MM.1S (cell line): ENCODE measurements around the gene GDF7.
A peak's percentile ranks its signal among the peaks of the same experiment; 100 is the strongest.

ENCODE experiments used
- DNase-seq: peaks from one replicate; pipeline ENCODE4 v3.0.0-alpha.2; 2015
- H2AFZ ChIP-seq: fragments of 300-600 bp; sonication (generic); 2 replicates; pipeline ENCODE4 v1.6.0; 2016; ENCODE audit warnings: antibody characterized with exemption, low read length
- H3F3A ChIP-seq: fragments of 300-600 bp; sonication (generic); 2 replicates; pipeline ENCODE4 v1.6.1; 2016; ENCODE audit warnings: mild to moderate bottlenecking, antibody characterized with exemption, low read length, moderate library complexity, mixed read lengths; ENCODE audit not compliant: insufficient read depth
- H3K27ac ChIP-seq: fragments of 300-600 bp; sonication (generic); 2 replicates; pipeline ENCODE4 v1.5.1; 2016; ENCODE audit warnings: mild to moderate bottlenecking, low read length
- H3K27me3 ChIP-seq: fragments of 300-600 bp; sonication (generic); replicated peaks from 2 replicates; pipeline ENCODE4 v1.6.0; 2016; ENCODE audit warnings: low read length; ENCODE audit not compliant: insufficient read depth
- H3K36me3 ChIP-seq: fragments of 300-600 bp; sonication (generic); replicated peaks from 2 replicates; pipeline ENCODE4 v1.6.1; 2016; ENCODE audit warnings: mild to moderate bottlenecking, low read length, mixed read lengths; ENCODE audit not compliant: insufficient read depth
- H3K4me1 ChIP-seq: fragments of 300-600 bp; sonication (generic); 2 replicates; pipeline ENCODE4 v1.6.1; 2016; ENCODE audit warnings: low read length, mixed read lengths
- H3K4me2 ChIP-seq: fragments of 300-600 bp; sonication (generic); 2 replicates; pipeline ENCODE4 v1.6.0; 2016; ENCODE audit warnings: low read depth, low read length
- H3K4me3 ChIP-seq: fragments of 300-600 bp; sonication (generic); 2 replicates; pipeline ENCODE4 v1.5.1; 2016; ENCODE audit warnings: low read length, mixed read lengths
- H3K79me2 ChIP-seq: fragments of 300-600 bp; sonication (generic); 2 replicates; pipeline ENCODE4 v1.6.1; 2016; ENCODE audit warnings: mixed run types, low read length, mixed read lengths
- H3K9ac ChIP-seq: fragments of 300-600 bp; sonication (generic); 2 replicates; pipeline ENCODE4 v1.6.1; 2016; ENCODE audit warnings: low read length, mixed read lengths
- H3K9me2 ChIP-seq: fragments of 300-600 bp; sonication (generic); replicated peaks from 2 replicates; pipeline ENCODE4 v1.6.1; 2016; ENCODE audit warnings: mild to moderate bottlenecking, low read length, mixed read lengths; ENCODE audit not compliant: insufficient read depth
- H3K9me3 ChIP-seq: fragments of 300-600 bp; sonication (generic); replicated peaks from 2 replicates; pipeline ENCODE4 v1.6.1; 2016; ENCODE audit warnings: mild to moderate bottlenecking, low read length, mixed read lengths; ENCODE audit not compliant: insufficient read depth
- H4K20me1 ChIP-seq: fragments of 300-600 bp; sonication (generic); 2 replicates; pipeline ENCODE4 v1.6.1; 2016; ENCODE audit warnings: mild to moderate bottlenecking, low read length, moderate library complexity, mixed read lengths; ENCODE audit not compliant: insufficient read depth
- CTCF ChIP-seq: fragments of 300-600 bp; sonication (generic); IDR thresholded peaks from 2 replicates; pipeline ENCODE4 v1.5.1; 2016; ENCODE audit warnings: antibody characterized with exemption, low read length, mixed read lengths
- EZH2 ChIP-seq: fragments of 300-600 bp; sonication (generic); optimal IDR thresholded peaks from 2 replicates; pipeline ENCODE3; 2017; ENCODE audit warnings: low read depth, mild to moderate bottlenecking, antibody characterized with exemption, low read length, mixed read lengths
- EZH2phosphoT487 ChIP-seq: fragments of 300-600 bp; sonication (generic); IDR thresholded peaks from 2 replicates; pipeline ENCODE4 v1.6.1; 2018; ENCODE audit warnings: antibody characterized with exemption, low read length

Gene GDF7

DNA sequence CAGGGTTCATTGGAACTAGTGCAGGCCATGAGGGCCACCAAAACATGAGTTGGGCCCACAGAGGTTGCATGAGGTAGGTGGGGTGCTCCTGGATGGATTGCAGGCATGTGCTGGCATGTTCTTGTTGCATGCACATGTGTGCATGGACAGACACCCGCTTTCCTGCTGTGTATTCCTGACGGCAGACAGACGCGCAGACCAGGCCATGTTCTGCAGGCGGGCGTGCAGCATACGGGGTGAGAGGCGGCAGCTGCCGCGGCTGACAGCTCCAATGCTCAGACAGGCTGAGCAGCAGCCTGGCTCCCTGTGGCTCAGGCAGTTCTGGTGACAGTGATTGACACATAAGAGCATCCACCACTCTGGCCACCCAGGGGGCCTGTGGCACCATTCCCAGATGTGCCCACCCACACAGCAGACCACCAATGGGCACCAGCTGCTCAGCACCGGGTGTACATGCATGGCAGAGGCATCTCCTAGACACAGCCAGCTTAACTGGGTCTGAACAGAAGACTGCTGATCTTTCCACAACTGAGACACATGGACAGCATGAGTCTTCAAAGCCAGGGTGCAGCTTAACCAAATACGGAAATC lies 37.3 kb upstream of the GDF7 start:
- Histone ChIP-seq H3K4me1 (peaks cover 15% of the 10 kb centered on the region), H3K79me2 (no peaks in the 10 kb centered on the region), H3K9me2 (no peaks in the 10 kb centered on the region), H3K27ac (no peak overlapping the region), H3F3A (peaks cover 12% of the 10 kb centered on the region; the same call in 1 of the 2 replicates), H3K9me3 (no peaks in the 10 kb centered on the region), H4K20me1 (no peaks in the 10 kb centered on the region), H3K27me3 (no peaks in the 10 kb centered on the region), H3K4me2 (no peak overlapping the region), H3K9ac (no peak overlapping the region), H2AFZ (no peak overlapping the region), H3K4me3 (no peak overlapping the region), H3K36me3 (no peaks in the 10 kb centered on the region)
- no peak for DNase-seq
- TF ChIP-seq EZH2phosphoT487: no peak
- no peak for TF ChIP-seq EZH2
- no peak for TF ChIP-seq CTCF

DNA sequence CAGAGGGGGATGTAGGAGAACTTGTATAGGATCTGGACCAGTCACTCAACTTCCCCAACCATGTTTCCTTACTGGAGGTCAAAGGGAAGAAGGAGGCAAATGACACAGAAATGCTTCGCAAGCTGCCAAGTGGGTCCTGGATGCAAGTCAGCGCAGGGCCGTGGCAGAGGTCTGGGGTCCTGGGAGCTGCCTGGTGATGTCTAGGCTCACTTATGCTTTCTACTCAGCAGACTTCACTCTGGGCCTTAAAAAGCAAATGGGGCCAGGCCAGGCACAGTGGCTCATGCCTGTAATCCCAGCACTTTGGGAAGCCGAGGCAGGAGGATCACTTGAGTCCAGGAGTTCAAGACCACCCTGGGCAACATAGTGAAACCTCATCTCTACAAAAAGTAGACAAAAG lies 36.0 kb upstream of the GDF7 start:
- DNase-seq: no peak
- Histone ChIP-seq H3K27me3 (no peaks in the 10 kb centered on the region), H3K27ac (no peak overlapping the region), H3F3A (peaks cover 18% of the 10 kb centered on the region), H3K4me3 (no peak overlapping the region), H2AFZ (no peak overlapping the region), H3K79me2 (no peaks in the 10 kb centered on the region), H3K4me1 (peaks cover 15% of the 10 kb centered on the region), H3K4me2 (no peak overlapping the region), H3K36me3 (no peaks in the 10 kb centered on the region), H3K9ac (no peak overlapping the region), H4K20me1 (no peaks in the 10 kb centered on the region), H3K9me2 (no peaks in the 10 kb centered on the region), H3K9me3 (no peaks in the 10 kb centered on the region)
- TF ChIP-seq EZH2phosphoT487: no peak

GRCh38 chr2:20631617-20632307 lies 35.2 kb upstream of the GDF7 start:
- no peak overlapping the region for H3K27ac ChIP-seq
- no peak for TF ChIP-seq EZH2
- TF ChIP-seq EZH2phosphoT487: no peak
- TF ChIP-seq CTCF: no peak

GRCh38 chr2:20632446-20632990 lies 34.4 kb upstream of the GDF7 start:
- Histone ChIP-seq H3K27me3 (no peaks in the 10 kb centered on the region), H3K4me2 (0 out of 2 replicates have a peak overlapping the region, but pooled peaks have one; percentile 34), H3F3A (peaks cover 18% of the 10 kb centered on the region), H3K36me3 (no peaks in the 10 kb centered on the region), H3K9ac (no peak overlapping the region), H3K79me2 (no peaks in the 10 kb centered on the region), H3K27ac (peak overlapping the region; percentile 65; the same call in 1 of the 2 replicates), H2AFZ (no peak overlapping the region), H3K9me2 (no peaks in the 10 kb centered on the region), H3K4me3 (no peak overlapping the region), H3K9me3 (no peaks in the 10 kb centered on the region), H4K20me1 (no peaks in the 10 kb centered on the region), H3K4me1 (peaks cover 15% of the 10 kb centered on the region)
- TF ChIP-seq EZH2: no peak
- no peak for DNase-seq

More at GRCh38 chr2:20631617-20632307, 35.2 kb upstream of the GDF7 start:
- Histone ChIP-seq H3K4me1 (peaks cover 15% of the 10 kb centered on the region), H3K4me3 (no peak overlapping the region), H3K9me3 (no peaks in the 10 kb centered on the region), H3F3A (peaks cover 18% of the 10 kb centered on the region), H2AFZ (no peak overlapping the region), H3K4me2 (no peak overlapping the region), H3K9ac (no peak overlapping the region), H3K27me3 (no peaks in the 10 kb centered on the region), H3K36me3 (no peaks in the 10 kb centered on the region), H3K79me2 (no peaks in the 10 kb centered on the region), H3K9me2 (no peaks in the 10 kb centered on the region), H4K20me1 (no peaks in the 10 kb centered on the region)
- DNase-seq: no peak
